Measurements from ENCODE around the gene SLC37A1. TPM values are rescaled to one million over a fixed set of nuclear protein-coding genes. Genes with fewer than 3 reads are reported as not detected.

The SLC37A1 gene
- total and polyA plus RNA-seq, 8 donors, result 8.9 to 26.8 (median 10.5) TPM

GRCh38 chr21:42489006-42489563, 24.6 kb upstream of the SLC37A1 start:
- no peaks in the 10 kb centered on the region for H3K27me3 ChIP-seq
- ATAC-seq (no peak), DNase-seq (no peak)
- H3K4me1 ChIP-seq, result no peaks in the 10 kb centered on the region
- H3K36me3 ChIP-seq, result no peaks in the 10 kb centered on the region
- intact Hi-C loops (cut with DNase I), result no loop called here
- no peak overlapping the region for H3K4me3 ChIP-seq
- no peak for TF ChIP-seq CTCF (IDR thresholded peaks at IDR 0.05)
- H3K9me3 ChIP-seq, result no peaks in the 10 kb centered on the region
- H3K27ac ChIP-seq, result no peak overlapping the region

- H3K36me3 ChIP-seq, result no peaks in the 10 kb centered on the region
- DNase-seq, result no peak
- TF ChIP-seq CTCF (IDR thresholded peaks at IDR 0.05), result no peak
- no peaks in the 10 kb centered on the region for H3K9me3 ChIP-seq
- ATAC-seq, result no peak
- no peak overlapping the region for H3K4me3 ChIP-seq
- no peaks in the 10 kb centered on the region for H3K27me3 ChIP-seq
- intact Hi-C loops (cut with DNase I), result no loop called here
- H3K4me1 ChIP-seq, result no peaks in the 10 kb centered on the region
- H3K27ac ChIP-seq, result no peak overlapping the region
Observed at GRCh38 chr21:42489991-42490390, 23.7 kb upstream of the SLC37A1 start.

GRCh38 chr21:42490720-42491119, 22.9 kb upstream of the SLC37A1 start:
- no peak for ATAC-seq
- Histone ChIP-seq H3K36me3 (no peaks in the 10 kb centered on the region), H3K9me3 (no peaks in the 10 kb centered on the region), H3K27ac (no peak overlapping the region), H3K4me3 (no peak overlapping the region), H3K27me3 (no peaks in the 10 kb centered on the region), H3K4me1 (peaks cover 0 to 7% of the 10 kb centered on the region in 2 donors)
- DNase-seq, result no peak
- intact Hi-C loops (cut with DNase I), result no loop called here
- no peak for TF ChIP-seq CTCF (IDR thresholded peaks at IDR 0.05)

- Histone ChIP-seq H3K9me3 (no peaks in the 10 kb centered on the region), H3K36me3 (no peaks in the 10 kb centered on the region), H3K4me1 (peaks cover 0 to 10% of the 10 kb centered on the region in 2 donors), H3K27me3 (no peaks in the 10 kb centered on the region), H3K27ac (no peak overlapping the region), H3K4me3 (no peak overlapping the region)
- TF ChIP-seq CTCF (IDR thresholded peaks at IDR 0.05), result no peak
- intact Hi-C loops (cut with DNase I), result no loop called here
- DNase-seq (no peak), ATAC-seq (no peak)
Observed at GRCh38 chr21:42491328-42491727, 22.3 kb upstream of the SLC37A1 start.

- no peaks in the 10 kb centered on the region for H3K36me3 ChIP-seq
- intact Hi-C loops (cut with DNase I), result no loop called here
- H3K4me3 ChIP-seq, result no peak overlapping the region
- no peaks in the 10 kb centered on the region for H3K27me3 ChIP-seq
- H3K27ac ChIP-seq, result no peak overlapping the region
- no peak for TF ChIP-seq CTCF (IDR thresholded peaks at IDR 0.05)
- ATAC-seq, result no peak
- H3K4me1 ChIP-seq, result peaks cover 0 to 15% of the 10 kb centered on the region in 2 donors
- DNase-seq, result no peak
- H3K9me3 ChIP-seq, result no peaks in the 10 kb centered on the region
Observed at GRCh38 chr21:42492201-42492600, 21.5 kb upstream of the SLC37A1 start.
